Measurements from ENCODE around the gene FAM131A.

Gene FAM131A

GRCh38 chr3:184389935-184390528, 52.6 kb downstream of the FAM131A start:
- TF ChIP-seq FOXM1 (IDR thresholded peaks at IDR 0.05; ENCODE audit: borderline replicate concordance): no peak
- no peak for TF ChIP-seq PKNOX1 (IDR thresholded peaks at IDR 0.05)
- no peak for TF ChIP-seq L3MBTL2 (conservative IDR thresholded peaks at IDR 0.05)
- TF ChIP-seq NFRKB (IDR thresholded peaks at IDR 0.05): no peak
- TF ChIP-seq LEF1 (IDR thresholded peaks at IDR 0.05; ENCODE audit: borderline replicate concordance): no peak
- TF ChIP-seq CTBP1 (IDR thresholded peaks at IDR 0.05; ENCODE audit: borderline replicate concordance): no peak
- DNase-seq (ENCODE audit: extremely low spot score): no peak
- CTCF ChIA-PET: no interaction called here
- POLR2A ChIA-PET: interaction anchor here (1.1 kb wide), 1 partner anchor 18 kb away, joined by 3 read pairs; no protein-coding TSS in a partner anchor

- TF ChIP-seq ARNT (IDR thresholded peaks at IDR 0.05): no peak
- no peak for TF ChIP-seq FOXK2 (IDR thresholded peaks at IDR 0.05)
- TF ChIP-seq PKNOX1 (IDR thresholded peaks at IDR 0.05): no peak
- no peak for TF ChIP-seq SUZ12 (IDR thresholded peaks at IDR 0.05)
- no peak for TF ChIP-seq CTBP1 (IDR thresholded peaks at IDR 0.05; ENCODE audit: borderline replicate concordance)
- DNase-seq (ENCODE audit: extremely low spot score): no peak
- CTCF ChIA-PET: no interaction called here
- POLR2A ChIA-PET: no interaction called here
Measured at GRCh38 chr3:184391266-184391665, 53.9 kb downstream of the FAM131A start.

- no peak for TF ChIP-seq PKNOX1 (IDR thresholded peaks at IDR 0.05)
- no peak for TF ChIP-seq NFRKB (IDR thresholded peaks at IDR 0.05)
- TF ChIP-seq FOXA1 (IDR thresholded peaks at IDR 0.05): no peak
- no peak for TF ChIP-seq FOXM1 (IDR thresholded peaks at IDR 0.05; ENCODE audit: borderline replicate concordance)
- TF ChIP-seq CTBP1 (IDR thresholded peaks at IDR 0.05; ENCODE audit: borderline replicate concordance): no peak
- no peak for TF ChIP-seq SUZ12 (IDR thresholded peaks at IDR 0.05)
- no peak for TF ChIP-seq TARDBP (IDR thresholded peaks at IDR 0.05)
- TF ChIP-seq ARNT (IDR thresholded peaks at IDR 0.05): no peak
- no peak for TF ChIP-seq SP1 (IDR thresholded peaks at IDR 0.05)
- no peak for TF ChIP-seq ELF4 (IDR thresholded peaks at IDR 0.05)
- no peak for TF ChIP-seq L3MBTL2 (conservative IDR thresholded peaks at IDR 0.05)
- no peak for TF ChIP-seq ZNF384 (IDR thresholded peaks at IDR 0.05)
- TF ChIP-seq LEF1 (IDR thresholded peaks at IDR 0.05; ENCODE audit: borderline replicate concordance): no peak
- no peak for TF ChIP-seq BHLHE40 (IDR thresholded peaks at IDR 0.05; ENCODE audit: borderline replicate concordance)
- no peak for TF ChIP-seq HDGF (IDR thresholded peaks at IDR 0.05; ENCODE audit: borderline replicate concordance)
- no peak for TF ChIP-seq FOXK2 (IDR thresholded peaks at IDR 0.05)
- CTCF ChIA-PET: no interaction called here
- POLR2A ChIA-PET: no interaction called here
- no peak for DNase-seq (ENCODE audit: extremely low spot score)
Measured at GRCh38 chr3:184395320-184395660, 57.9 kb downstream of the FAM131A start.
